HL-60/S4 treated with retinoic acid at 250 ng/mL for 4 days and 3 days (cell line): ENCODE measurements around the gene PPRC1.

Source experiments
- in situ Hi-C: fragments of 300-500 bp; cut with MboI; formaldehyde crosslinking; loops from 2 replicates; pipeline ENCODE4 v1.7.0; 2022; ENCODE audit warnings: low sequenced_read_pairs

The PPRC1 gene

GRCh38 chr10:102116656-102117055 lies 16.2 kb upstream of the PPRC1 start:
- in situ Hi-C loops: no loop called here

GRCh38 chr10:102117391-102118159 lies 15.3 kb upstream of the PPRC1 start:
- in situ Hi-C loops: no loop called here

- in situ Hi-C loops: no loop called here
Observed at GRCh38 chr10:102118867-102119266, 14.0 kb upstream of the PPRC1 start.

- in situ Hi-C loops: no loop called here
Observed at GRCh38 chr10:102119417-102120141, 13.3 kb upstream of the PPRC1 start.

GRCh38 chr10:102120142-102120990 lies 12.5 kb upstream of the PPRC1 start, which contains the start of gene LDB1:
LDB1 (minus strand) TSS chr10:102120368; CDS start chr10:102120110, 258 bp downstream.
- in situ Hi-C loops: no loop called here

GRCh38 chr10:102120991-102121738 lies 11.7 kb upstream of the PPRC1 start:
- in situ Hi-C loops: no loop called here

- in situ Hi-C loops: no loop called here
Observed at GRCh38 chr10:102121739-102122372, 11.0 kb upstream of the PPRC1 start.

GRCh38 chr10:102122450-102122849 lies 10.4 kb upstream of the PPRC1 start:
- in situ Hi-C loops: no loop called here

- in situ Hi-C loops: no loop called here
Observed at GRCh38 chr10:102123223-102123622, 9.6 kb upstream of the PPRC1 start.

GRCh38 chr10:102131286-102132170 lies 1.3 kb upstream of the PPRC1 start:
- in situ Hi-C loops: no loop called here

- in situ Hi-C loops: no loop called here
Observed at GRCh38 chr10:102132193-102132562, 662 bp upstream of the PPRC1 start.

GRCh38 chr10:102133373-102134195 lies 744 bp downstream of the PPRC1 start:
- in situ Hi-C loops: no loop called here

- in situ Hi-C loops: no loop called here
Observed at GRCh38 chr10:102134416-102134815, 1.6 kb downstream of the PPRC1 start.

- in situ Hi-C loops: no loop called here
Observed at GRCh38 chr10:102135956-102136526, 3.2 kb downstream of the PPRC1 start.

GRCh38 chr10:102139281-102140110 lies 6.7 kb downstream of the PPRC1 start:
- in situ Hi-C loops: no loop called here

- in situ Hi-C loops: no loop called here
Observed at GRCh38 chr10:102140218-102140617, 7.4 kb downstream of the PPRC1 start.

GRCh38 chr10:102140913-102141540 lies 8.2 kb downstream of the PPRC1 start:
- in situ Hi-C loops: no loop called here
